GM06990 (cell line): Measurements from ENCODE around the gene LCN1.
"Not testable (repeated sequence)": the region's sequence is repeated elsewhere in the genome, so short reads cannot be mapped to it uniquely, and the experiment has no call there.

Experiments used
- DNase-seq: peaks from one replicate; pipeline ENCODE4 v3.0.0-alpha.2; 2011; ENCODE audit not compliant: insufficient read length; ENCODE audit errors: extremely low read depth
- H3K27me3 ChIP-seq: replicated peaks from 2 replicates; pipeline ENCODE4 v1.6.0; 2011; ENCODE audit warnings: low read length; ENCODE audit not compliant: control insufficient read depth, insufficient read depth
- H3K36me3 ChIP-seq: 2 replicates; pipeline ENCODE4 v1.5.1; 2011; ENCODE audit warnings: low read length; ENCODE audit not compliant: control insufficient read depth, insufficient read depth
- H3K4me3 ChIP-seq: replicated peaks from 2 replicates; pipeline ENCODE4 v1.5.1; 2011; ENCODE audit warnings: low read depth, mild to moderate bottlenecking, control low read depth, low read length
- CTCF ChIP-seq: IDR thresholded peaks from 2 replicates; pipeline ENCODE4 v1.5.1; 2011; ENCODE audit warnings: low read length, control low read depth, mild to moderate bottlenecking, inconsistent platforms; ENCODE audit not compliant: insufficient read depth, poor library complexity, severe bottlenecking

Gene LCN1

GRCh38 chr9:135512904-135513303, 8.3 kb upstream of the LCN1 start:
- DNase-seq: no peak
- TF ChIP-seq CTCF: no peak
- H3K36me3 ChIP-seq: no peaks in the 10 kb centered on the region
- H3K4me3 ChIP-seq: no peak overlapping the region
- H3K27me3 ChIP-seq: peaks cover 2% of the 10 kb centered on the region; the same call in 1 of the 2 replicates

DNA sequence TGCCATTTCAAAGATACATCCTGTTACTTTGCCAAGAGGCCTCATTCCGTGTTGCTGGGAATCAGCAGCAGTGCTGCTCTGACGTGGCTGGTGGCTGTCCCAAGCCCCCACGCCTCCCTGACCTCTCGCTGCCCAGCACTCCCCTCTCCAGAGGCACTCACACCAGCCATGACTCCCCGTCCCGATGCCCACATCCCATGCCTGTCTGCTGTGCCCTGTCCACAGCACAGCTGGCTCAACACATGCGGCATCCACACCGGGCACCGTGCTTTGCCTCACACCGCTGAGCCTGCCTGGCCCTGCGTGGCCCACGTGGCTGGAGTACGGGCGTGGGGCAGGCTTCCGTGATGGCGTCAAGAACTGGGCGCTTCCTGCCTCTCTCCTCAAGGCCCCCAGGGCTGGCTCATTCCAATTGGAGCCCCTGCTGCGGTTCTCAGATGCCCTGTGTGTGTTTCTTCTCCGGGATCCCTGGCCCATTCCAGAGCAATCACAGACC, 7.8 kb upstream of the LCN1 start:
- Histone ChIP-seq H3K36me3 (no peaks in the 10 kb centered on the region), H3K27me3 (peaks cover 2% of the 10 kb centered on the region; the same call in 1 of the 2 replicates), H3K4me3 (no peak overlapping the region)
- DNase-seq: no peak
- no peak for TF ChIP-seq CTCF

DNA sequence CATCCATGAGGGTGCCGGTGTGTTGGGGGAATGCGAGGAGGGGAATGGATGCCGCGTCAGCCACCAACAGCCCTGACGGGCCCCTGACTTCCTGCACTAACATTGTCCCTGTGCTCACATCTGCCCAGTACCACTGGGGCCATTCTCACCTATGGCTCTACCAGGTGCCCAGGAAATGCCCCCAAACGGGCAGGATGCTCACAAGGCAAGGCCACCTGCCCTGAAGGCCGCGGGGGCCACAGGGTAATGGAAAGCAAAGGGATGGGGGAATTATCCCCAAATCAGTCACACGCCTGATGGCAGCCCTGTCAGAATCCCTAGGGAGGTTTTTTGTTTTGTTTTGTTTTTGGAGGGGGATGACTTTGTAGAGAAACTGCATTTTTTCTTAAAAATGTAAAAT, 7.3 kb upstream of the LCN1 start:
- not testable (repeated sequence) for H3K36me3 ChIP-seq, H3K27me3 ChIP-seq, DNase-seq, H3K4me3 ChIP-seq

DNA sequence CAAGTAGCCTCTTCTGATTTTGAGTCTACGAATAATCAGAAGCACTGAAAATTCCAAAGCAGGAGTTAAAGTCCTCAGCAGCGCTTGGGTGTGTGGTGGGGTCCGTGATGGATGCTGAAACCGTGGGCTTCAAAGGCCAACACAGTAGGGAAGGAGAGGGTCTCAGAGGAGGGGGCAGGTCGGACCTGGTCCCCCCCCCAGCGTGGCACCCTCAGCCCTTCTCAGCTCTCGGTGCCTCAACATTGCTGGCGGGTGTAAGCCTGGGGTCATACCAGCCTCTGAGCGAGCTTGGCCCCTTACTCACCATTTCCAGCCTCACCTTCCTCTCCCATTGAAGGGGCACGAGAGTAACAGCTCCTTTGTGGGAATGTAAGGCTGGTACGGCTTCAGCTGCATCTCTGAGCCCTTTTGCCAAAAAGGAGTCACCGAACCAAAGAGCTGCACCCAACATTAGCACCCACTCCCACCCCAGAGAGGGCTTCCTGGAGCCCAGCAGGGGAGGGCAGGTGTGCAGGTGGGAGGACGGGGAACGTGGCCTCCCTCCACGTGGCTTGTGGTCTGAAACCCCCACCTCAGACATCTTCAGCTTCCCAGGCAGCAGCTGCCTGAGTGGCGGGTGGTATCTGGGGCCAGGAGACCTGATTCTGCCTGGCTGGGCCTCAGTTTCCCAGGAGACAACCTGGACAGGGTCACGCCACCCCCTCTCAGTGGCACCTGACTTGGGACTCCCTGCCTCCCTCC, 6.7 kb upstream of the LCN1 start:
- Histone ChIP-seq H3K27me3 (peaks cover 2% of the 10 kb centered on the region; the same call in 1 of the 2 replicates), H3K4me3 (no peak overlapping the region), H3K36me3 (no peaks in the 10 kb centered on the region)
- TF ChIP-seq CTCF: no peak
- DNase-seq: no peak

GRCh38 chr9:135515083-135515951, 5.9 kb upstream of the LCN1 start:
- no peak for DNase-seq
- peaks cover 2% of the 10 kb centered on the region for H3K27me3 ChIP-seq
- H3K4me3 ChIP-seq: no peak overlapping the region
- TF ChIP-seq CTCF: no peak
- H3K36me3 ChIP-seq: no peaks in the 10 kb centered on the region

DNA sequence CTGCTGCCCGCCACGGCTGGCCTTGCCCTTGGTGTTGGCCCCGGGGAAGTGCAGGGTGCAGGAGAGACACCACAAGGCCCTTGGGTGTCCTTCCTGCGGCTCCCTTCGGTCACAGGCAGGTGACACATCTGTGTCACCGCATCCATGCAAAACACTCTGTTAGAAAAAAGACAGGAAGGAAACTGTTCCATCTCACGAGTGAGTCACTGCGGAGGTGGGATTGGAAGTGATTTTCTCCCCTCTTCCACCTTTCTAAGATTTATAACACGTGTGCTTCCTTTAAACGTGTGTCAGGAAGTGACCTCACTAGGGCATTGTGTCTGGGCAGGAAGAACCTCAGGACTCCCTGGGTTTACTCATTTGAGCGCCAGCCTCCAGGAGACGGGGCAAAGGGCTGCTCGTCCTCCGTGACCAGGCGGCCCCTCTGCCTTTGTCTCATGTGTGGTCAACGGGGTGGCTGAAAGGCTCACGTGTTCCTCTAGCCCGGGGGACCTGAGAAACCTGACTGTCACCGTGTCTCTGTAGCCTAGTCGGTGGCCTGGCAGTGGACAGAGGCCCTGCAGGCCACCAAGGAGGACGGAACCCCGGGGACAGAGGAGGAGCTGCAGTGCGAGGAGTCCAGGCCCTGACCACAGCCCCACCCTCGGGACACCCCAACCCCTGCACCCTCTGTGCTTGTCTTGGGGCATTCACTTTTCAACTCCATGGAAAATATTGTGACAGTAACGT, 4.9 kb upstream of the LCN1 start:
- Histone ChIP-seq H3K27me3 (peaks cover 2% of the 10 kb centered on the region), H3K36me3 (no peaks in the 10 kb centered on the region), H3K4me3 (no peak overlapping the region)
- TF ChIP-seq CTCF: no peak
- DNase-seq: no peak
